Measurements from ENCODE around the gene NR4A2. TPM values are rescaled to one million over a fixed set of nuclear protein-coding genes. Genes with fewer than 3 reads are reported as not detected.

NR4A2 gene
- total RNA-seq, 1 experiment from 2014 or later: 0.66 TPM

DNA sequence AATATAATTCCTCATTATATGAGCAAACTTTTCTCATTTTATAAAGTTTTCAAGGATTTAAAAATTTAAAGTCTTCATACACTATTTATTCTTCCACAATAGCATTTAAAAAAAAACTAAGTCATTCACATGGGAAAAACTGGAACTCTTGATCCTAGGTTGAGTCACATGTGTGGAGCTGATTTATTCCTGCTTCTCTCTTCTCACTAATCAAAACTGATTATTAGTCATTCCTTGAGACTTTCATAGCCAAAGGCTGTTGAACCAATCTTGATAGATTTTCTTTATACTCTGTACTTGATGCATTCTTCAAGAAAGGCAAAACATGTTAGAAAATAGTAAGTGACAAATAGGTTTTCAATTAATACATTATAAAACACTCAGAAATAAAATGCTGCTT is 27.4 kb downstream of the NR4A2 start (continued):
- TF ChIP-seq ATF3 (CRISPR knock-in tag; conservative IDR thresholded peaks at IDR 0.05): no peak
- TF ChIP-seq FOXP1 (CRISPR knock-in tag; IDR thresholded peaks at IDR 0.05; ENCODE audit: borderline replicate concordance): no peak
- TF ChIP-seq ELF4 (CRISPR knock-in tag; IDR thresholded peaks at IDR 0.05; ENCODE audit: low read depth): no peak
- TF ChIP-seq JUN (CRISPR knock-in tag; IDR thresholded peaks at IDR 0.05): no peak

DNA sequence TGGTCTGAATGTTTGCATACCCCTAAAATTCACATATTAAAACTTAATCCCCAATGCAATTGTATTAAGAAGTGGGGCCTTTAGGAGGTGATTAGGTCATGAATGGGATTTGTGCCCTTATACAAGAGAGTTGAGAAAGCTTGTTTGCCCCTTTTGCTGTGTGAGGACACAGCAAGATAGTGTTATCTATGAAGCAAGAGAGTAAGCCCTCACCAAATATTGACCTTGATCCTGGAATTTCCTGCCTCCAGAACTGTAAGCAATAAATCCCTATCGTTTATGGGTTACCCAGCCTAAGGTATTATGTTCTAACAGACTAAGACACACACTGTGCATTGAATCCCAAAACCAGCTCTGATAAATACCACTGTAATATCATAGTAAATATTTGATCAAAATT is 32.2 kb downstream of the NR4A2 start:
- no peaks in the 10 kb centered on the region for H3K27me3 Mint-ChIP-seq (ENCODE audit: low read depth)
- ATAC-seq (no peak), DNase-seq (ENCODE audit: low spot score) (no peak)
- H3K9me3 Mint-ChIP-seq: peaks cover 5% of the 10 kb centered on the region
- ChIA-PET CTCF (no interaction called here), POLR2A (no interaction called here)
- no peak overlapping the region for H3K4me3 Mint-ChIP-seq
- no peak overlapping the region for H3K27ac Mint-ChIP-seq
- TF ChIP-seq IRF2 (CRISPR knock-in tag; IDR thresholded peaks at IDR 0.05; ENCODE audit: borderline replicate concordance, low read depth): no peak
- no peak for TF ChIP-seq KAT7 (CRISPR knock-in tag; IDR thresholded peaks at IDR 0.05; ENCODE audit: borderline replicate concordance)
- TF ChIP-seq IRF1 (CRISPR knock-in tag; IDR thresholded peaks at IDR 0.05): no peak
- TF ChIP-seq ZBTB21 (CRISPR knock-in tag; IDR thresholded peaks at IDR 0.05; ENCODE audit: borderline replicate concordance): no peak
- TF ChIP-seq ZBTB43 (CRISPR knock-in tag; IDR thresholded peaks at IDR 0.05): no peak
- TF ChIP-seq, protein P1, sequence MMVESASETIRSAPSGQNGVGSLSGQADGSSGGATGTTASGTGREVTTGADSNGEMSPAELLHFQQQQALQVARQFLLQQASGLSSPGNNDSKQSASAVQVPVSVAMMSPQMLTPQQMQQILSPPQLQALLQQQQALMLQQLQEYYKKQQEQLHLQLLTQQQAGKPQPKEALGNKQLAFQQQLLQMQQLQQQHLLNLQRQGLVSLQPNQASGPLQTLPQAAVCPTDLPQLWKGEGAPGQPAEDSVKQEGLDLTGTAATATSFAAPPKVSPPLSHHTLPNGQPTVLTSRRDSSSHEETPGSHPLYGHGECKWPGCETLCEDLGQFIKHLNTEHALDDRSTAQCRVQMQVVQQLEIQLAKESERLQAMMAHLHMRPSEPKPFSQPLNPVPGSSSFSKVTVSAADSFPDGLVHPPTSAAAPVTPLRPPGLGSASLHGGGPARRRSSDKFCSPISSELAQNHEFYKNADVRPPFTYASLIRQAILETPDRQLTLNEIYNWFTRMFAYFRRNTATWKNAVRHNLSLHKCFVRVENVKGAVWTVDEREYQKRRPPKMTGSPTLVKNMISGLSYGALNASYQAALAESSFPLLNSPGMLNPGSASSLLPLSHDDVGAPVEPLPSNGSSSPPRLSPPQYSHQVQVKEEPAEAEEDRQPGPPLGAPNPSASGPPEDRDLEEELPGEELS (CRISPR knock-in tag; IDR thresholded peaks at IDR 0.05): no peak
- no peak for TF ChIP-seq CREB1 (CRISPR knock-in tag; IDR thresholded peaks at IDR 0.05)
- TF ChIP-seq FOXJ3 (CRISPR knock-in tag; IDR thresholded peaks at IDR 0.05; ENCODE audit: borderline replicate concordance): no peak
- TF ChIP-seq ESRRA (CRISPR knock-in tag; IDR thresholded peaks at IDR 0.05; ENCODE audit: borderline replicate concordance): no peak
- TF ChIP-seq CTCF (IDR thresholded peaks at IDR 0.05): no peak
- TF ChIP-seq, protein P2, sequence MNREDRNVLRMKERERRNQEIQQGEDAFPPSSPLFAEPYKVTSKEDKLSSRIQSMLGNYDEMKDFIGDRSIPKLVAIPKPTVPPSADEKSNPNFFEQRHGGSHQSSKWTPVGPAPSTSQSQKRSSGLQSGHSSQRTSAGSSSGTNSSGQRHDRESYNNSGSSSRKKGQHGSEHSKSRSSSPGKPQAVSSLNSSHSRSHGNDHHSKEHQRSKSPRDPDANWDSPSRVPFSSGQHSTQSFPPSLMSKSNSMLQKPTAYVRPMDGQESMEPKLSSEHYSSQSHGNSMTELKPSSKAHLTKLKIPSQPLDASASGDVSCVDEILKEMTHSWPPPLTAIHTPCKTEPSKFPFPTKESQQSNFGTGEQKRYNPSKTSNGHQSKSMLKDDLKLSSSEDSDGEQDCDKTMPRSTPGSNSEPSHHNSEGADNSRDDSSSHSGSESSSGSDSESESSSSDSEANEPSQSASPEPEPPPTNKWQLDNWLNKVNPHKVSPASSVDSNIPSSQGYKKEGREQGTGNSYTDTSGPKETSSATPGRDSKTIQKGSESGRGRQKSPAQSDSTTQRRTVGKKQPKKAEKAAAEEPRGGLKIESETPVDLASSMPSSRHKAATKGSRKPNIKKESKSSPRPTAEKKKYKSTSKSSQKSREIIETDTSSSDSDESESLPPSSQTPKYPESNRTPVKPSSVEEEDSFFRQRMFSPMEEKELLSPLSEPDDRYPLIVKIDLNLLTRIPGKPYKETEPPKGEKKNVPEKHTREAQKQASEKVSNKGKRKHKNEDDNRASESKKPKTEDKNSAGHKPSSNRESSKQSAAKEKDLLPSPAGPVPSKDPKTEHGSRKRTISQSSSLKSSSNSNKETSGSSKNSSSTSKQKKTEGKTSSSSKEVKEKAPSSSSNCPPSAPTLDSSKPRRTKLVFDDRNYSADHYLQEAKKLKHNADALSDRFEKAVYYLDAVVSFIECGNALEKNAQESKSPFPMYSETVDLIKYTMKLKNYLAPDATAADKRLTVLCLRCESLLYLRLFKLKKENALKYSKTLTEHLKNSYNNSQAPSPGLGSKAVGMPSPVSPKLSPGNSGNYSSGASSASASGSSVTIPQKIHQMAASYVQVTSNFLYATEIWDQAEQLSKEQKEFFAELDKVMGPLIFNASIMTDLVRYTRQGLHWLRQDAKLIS (CRISPR knock-in tag; IDR thresholded peaks at IDR 0.05; ENCODE audit: borderline replicate concordance): no peak
- H3K36me3 Mint-ChIP-seq: no peaks in the 10 kb centered on the region
- no peaks in the 10 kb centered on the region for H3K4me1 Mint-ChIP-seq
